OCI-LY1 (cell line): ENCODE data around the gene RCAN2.

ENCODE experiments used
- H2AFZ ChIP-seq: fragments of 200-600 bp; sonication (generic), shearing (Covaris generic); 2 replicates; pipeline ENCODE4 v1.6.0; 2014; ENCODE audit warnings: antibody characterized with exemption, mild to moderate bottlenecking, low read length
- H3F3A ChIP-seq: fragments of 200-600 bp; sonication (generic), shearing (Covaris generic); 2 replicates; pipeline ENCODE4 v1.6.0; 2014; ENCODE audit warnings: mild to moderate bottlenecking, antibody characterized with exemption, low read length, moderate library complexity; ENCODE audit not compliant: insufficient read depth
- H3K27ac ChIP-seq: fragments of 200-600 bp; sonication (generic); 2 replicates; pipeline ENCODE4 v1.5.1; 2014; ENCODE audit warnings: low read length, mixed run types, mild to moderate bottlenecking, low read depth; ENCODE audit not compliant: poor library complexity, severe bottlenecking
- H3K27me3 ChIP-seq: fragments of 200-600 bp; sonication (generic); 2 replicates; pipeline ENCODE4 v1.6.0; 2014; ENCODE audit warnings: antibody characterized with exemption, mild to moderate bottlenecking, low read length, moderate library complexity; ENCODE audit not compliant: insufficient read depth
- H3K36me3 ChIP-seq: fragments of 200-600 bp; sonication (generic); 2 replicates; pipeline ENCODE4 v1.6.1; 2014; ENCODE audit warnings: mild to moderate bottlenecking, antibody characterized with exemption, low read length, moderate library complexity, mixed read lengths; ENCODE audit not compliant: insufficient read depth
- H3K4me1 ChIP-seq: fragments of 200-600 bp; sonication (generic); 2 replicates; pipeline ENCODE4 v1.5.1; 2014; ENCODE audit warnings: mild to moderate bottlenecking, low read length, moderate library complexity; ENCODE audit not compliant: insufficient read depth, severe bottlenecking
- H3K4me2 ChIP-seq: fragments of 200-600 bp; sonication (generic), shearing (Covaris generic); 2 replicates; pipeline ENCODE4 v1.6.1; 2014; ENCODE audit warnings: low read length
- H3K4me3 ChIP-seq: fragments of 200-600 bp; sonication (generic); 2 replicates; pipeline ENCODE4 v1.5.1; 2014; ENCODE audit warnings: low read length, low read depth, mild to moderate bottlenecking, mixed read lengths; ENCODE audit not compliant: poor library complexity, severe bottlenecking
- H3K79me2 ChIP-seq: fragments of 200-600 bp; shearing (Covaris generic); 2 replicates; pipeline ENCODE4 v1.6.1; 2016; ENCODE audit warnings: mixed run types, low read length, mixed read lengths; ENCODE audit not compliant: insufficient read depth
- H3K9ac ChIP-seq: fragments of 200-600 bp; sonication (generic), shearing (Covaris generic); 2 replicates; pipeline ENCODE4 v1.6.1; 2014; ENCODE audit warnings: mild to moderate bottlenecking, low read length, mixed read lengths
- H3K9me2 ChIP-seq: fragments of 200-600 bp; sonication (generic), shearing (Covaris generic); 2 replicates; pipeline ENCODE4 v1.6.1; 2014; ENCODE audit warnings: low read depth, mild to moderate bottlenecking, low read length, mixed read lengths
- H3K9me3 ChIP-seq: fragments of 200-600 bp; shearing (Covaris generic); 2 replicates; pipeline ENCODE4 v1.6.1; 2014; ENCODE audit warnings: low read length, mixed read lengths
- H4K20me1 ChIP-seq: fragments of 200-600 bp; sonication (generic), shearing (Covaris generic); 2 replicates; pipeline ENCODE4 v1.6.0; 2016; ENCODE audit warnings: mild to moderate bottlenecking, low read length; ENCODE audit not compliant: insufficient read depth
- CTCF ChIP-seq: fragments of 200-600 bp; sonication (generic), shearing (Covaris generic); IDR thresholded peaks from 2 replicates; pipeline ENCODE4 v1.5.1; 2017; ENCODE audit warnings: mild to moderate bottlenecking, antibody characterized with exemption, low read length, moderate library complexity, mixed read lengths
- EZH2 ChIP-seq: fragments of 200-600 bp; sonication (generic), shearing (Covaris generic); IDR thresholded peaks from 2 replicates; pipeline ENCODE4 v1.8.0; 2017; ENCODE audit warnings: borderline replicate concordance, mixed run types, mild to moderate bottlenecking, antibody characterized with exemption, low read length, moderate library complexity, mixed read lengths

Gene RCAN2

GRCh38 chr6:46437671-46438221, 53.5 kb downstream of the RCAN2 start:
- Histone ChIP-seq H3K9ac (no peak overlapping the region), H2AFZ (no peak overlapping the region), H3K79me2 (no peaks in the 10 kb centered on the region), H3K27me3 (no peaks in the 10 kb centered on the region; the same call in 1 of the 2 replicates), H4K20me1 (no peaks in the 10 kb centered on the region), H3K9me2 (no peaks in the 10 kb centered on the region), H3K36me3 (no peaks in the 10 kb centered on the region), H3K9me3 (no peaks in the 10 kb centered on the region), H3K4me1 (no peaks in the 10 kb centered on the region), H3K4me2 (no peak overlapping the region), H3F3A (no peaks in the 10 kb centered on the region), H3K4me3 (no peak overlapping the region), H3K27ac (no peak overlapping the region)
- no peak for TF ChIP-seq CTCF
- TF ChIP-seq EZH2, result no peak

- no peaks in the 10 kb centered on the region for H3K36me3 ChIP-seq
- H3K4me1 ChIP-seq, result no peaks in the 10 kb centered on the region
- H3K27me3 ChIP-seq, result no peaks in the 10 kb centered on the region
- no peak overlapping the region for H3K27ac ChIP-seq
- no peaks in the 10 kb centered on the region for H4K20me1 ChIP-seq
- no peaks in the 10 kb centered on the region for H3K9me2 ChIP-seq
- no peak overlapping the region for H3K4me2 ChIP-seq
- H3K9me3 ChIP-seq, result no peaks in the 10 kb centered on the region
- no peak overlapping the region for H2AFZ ChIP-seq
- TF ChIP-seq EZH2 (no peak), CTCF (no peak)
- no peak overlapping the region for H3K4me3 ChIP-seq
- no peak overlapping the region for H3K9ac ChIP-seq
- no peaks in the 10 kb centered on the region for H3K79me2 ChIP-seq
- H3F3A ChIP-seq, result no peaks in the 10 kb centered on the region
These were observed 68.6 kb downstream of the RCAN2 start for GRCh38 chr6:46422619-46423018.

- Histone ChIP-seq H3F3A (no peaks in the 10 kb centered on the region), H3K9me2 (no peaks in the 10 kb centered on the region), H4K20me1 (no peaks in the 10 kb centered on the region), H3K9me3 (no peaks in the 10 kb centered on the region), H3K27ac (no peak overlapping the region), H3K9ac (no peak overlapping the region), H3K4me3 (no peak overlapping the region), H2AFZ (no peak overlapping the region), H3K79me2 (no peaks in the 10 kb centered on the region), H3K27me3 (no peaks in the 10 kb centered on the region), H3K4me2 (no peak overlapping the region), H3K36me3 (no peaks in the 10 kb centered on the region), H3K4me1 (no peaks in the 10 kb centered on the region)
- no peak for TF ChIP-seq CTCF
- TF ChIP-seq EZH2, result no peak
These were observed 69.3 kb downstream of the RCAN2 start for GRCh38 chr6:46421939-46422338.
